22Rv1 (cell line): Measurements from ENCODE around the gene PARD3B.

Experiments used
- H3K27ac ChIP-seq: fragments of 450-650 bp; 2 replicates; pipeline ENCODE4 v1.5.1; 2017
- CTCF ChIP-seq: fragments of 450-650 bp; IDR thresholded peaks from 2 replicates; pipeline ENCODE4 v1.5.1; 2017; ENCODE audit warnings: mild to moderate bottlenecking
- ZFX ChIP-seq: fragments of 450-650 bp; IDR thresholded peaks from 2 replicates; pipeline ENCODE4 v1.6.1; 2017; ENCODE audit warnings: antibody characterized with exemption, borderline replicate concordance

Gene PARD3B

GRCh38 chr2:204529795-204530463 lies 15.3 kb upstream of the PARD3B start:
- no peak overlapping the region for H3K27ac ChIP-seq
- TF ChIP-seq CTCF (no peak), ZFX (no peak)

DNA sequence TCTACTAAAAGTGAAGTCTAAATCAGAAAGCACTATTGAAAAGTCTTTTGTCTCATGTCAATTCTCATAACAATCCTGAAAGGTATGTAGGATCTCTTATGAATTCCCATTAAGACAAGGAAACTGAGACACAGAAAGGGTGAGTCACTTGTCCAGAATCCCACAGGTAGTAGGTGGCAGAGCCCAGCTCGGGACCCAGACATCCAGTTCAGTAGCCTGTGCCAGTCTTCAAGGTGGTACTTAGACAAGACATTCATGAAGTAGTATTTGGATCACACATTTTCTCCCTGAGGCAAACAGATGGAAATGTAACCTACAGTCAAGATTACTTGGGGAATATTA lies 14.8 kb upstream of the PARD3B start:
- TF ChIP-seq CTCF, result no peak
- TF ChIP-seq ZFX, result no peak
- H3K27ac ChIP-seq, result no peak overlapping the region

- H3K27ac ChIP-seq, result peak overlapping the region; percentile 53
Observed at GRCh38 chr2:204533629-204534370, 11.5 kb upstream of the PARD3B start.

DNA sequence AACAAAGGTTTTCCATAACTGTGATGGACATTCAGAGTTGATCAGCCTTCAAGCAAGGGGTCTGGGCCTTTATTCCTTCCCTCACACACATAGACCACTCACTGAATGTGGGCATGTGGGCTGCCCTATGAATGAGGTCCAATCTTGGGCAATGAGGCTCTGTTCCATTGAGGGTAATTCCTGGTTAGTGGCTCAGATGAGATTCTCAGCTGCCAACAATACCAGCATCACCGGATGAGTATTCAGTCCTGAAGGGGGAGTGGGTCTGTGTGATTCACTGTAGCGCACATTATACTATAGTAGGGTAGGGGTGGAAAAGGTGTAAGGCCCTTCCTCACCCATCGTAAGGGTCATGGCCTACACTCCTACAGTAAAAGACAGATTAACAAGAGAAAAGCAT lies 9.9 kb upstream of the PARD3B start:
- H3K27ac ChIP-seq, result no peak overlapping the region
- TF ChIP-seq CTCF (no peak), ZFX (no peak)

More at GRCh38 chr2:204533629-204534370, 11.5 kb upstream of the PARD3B start:
- TF ChIP-seq ZFX, result no peak
- TF ChIP-seq CTCF, result no peak

DNA sequence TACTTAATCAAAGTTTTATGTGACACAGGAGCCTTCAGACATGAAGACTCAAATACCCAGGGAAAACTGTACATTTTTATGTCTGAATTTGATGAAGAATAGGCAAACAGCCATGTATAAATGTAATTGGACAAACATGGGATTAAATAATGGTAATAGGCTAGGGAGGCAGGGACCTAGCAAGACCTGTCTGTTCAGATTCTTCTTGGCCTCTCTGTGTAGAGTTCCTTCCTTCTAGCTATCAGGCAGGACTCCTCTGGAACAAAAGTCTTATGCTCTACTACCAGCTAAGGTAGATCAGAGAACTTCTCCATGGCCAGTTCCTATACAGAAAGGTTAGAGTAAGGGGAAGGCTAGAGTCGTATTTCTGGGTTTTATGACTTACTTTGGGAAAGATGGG lies 9.5 kb upstream of the PARD3B start:
- TF ChIP-seq ZFX (no peak), CTCF (no peak)
- no peak overlapping the region for H3K27ac ChIP-seq

DNA sequence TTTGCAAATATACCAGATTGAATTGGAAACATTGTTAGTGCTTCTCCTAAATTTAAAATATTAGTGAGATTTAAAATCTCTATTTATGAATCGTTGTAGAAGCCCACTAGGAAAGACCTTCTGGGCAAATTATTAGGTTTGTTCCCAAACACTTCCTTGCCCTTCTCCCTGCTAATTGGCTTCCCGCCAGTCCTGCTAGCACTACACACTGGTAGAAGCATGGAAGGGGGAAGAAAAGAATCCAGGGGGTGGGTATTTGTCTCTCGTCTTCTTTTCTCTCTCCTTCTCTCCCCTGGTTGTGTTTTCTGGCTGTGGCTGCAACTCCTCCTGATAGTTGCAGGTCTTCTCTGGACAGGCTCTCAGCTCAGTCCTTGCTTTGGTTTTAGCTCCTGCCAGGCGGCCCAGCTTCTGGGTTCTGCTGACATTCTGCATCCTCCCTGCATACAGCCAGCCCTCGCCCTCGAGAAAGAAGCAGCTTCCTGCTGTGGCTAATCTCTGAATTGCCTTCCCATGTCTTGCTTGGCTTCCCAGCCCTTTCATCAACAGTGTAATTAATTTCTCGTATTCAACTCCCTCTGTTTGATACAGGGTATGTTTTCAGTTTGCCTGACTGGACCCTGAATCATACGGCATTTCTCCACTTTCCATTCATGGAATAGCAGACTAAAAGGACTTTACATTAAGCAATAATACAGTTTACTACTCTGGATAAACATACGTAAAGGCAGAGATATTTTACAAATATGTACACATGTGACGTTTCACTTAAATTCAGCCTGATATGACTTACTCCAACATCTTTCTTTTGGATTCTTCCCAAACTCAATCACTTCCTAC lies 6.9 kb upstream of the PARD3B start:
- H3K27ac ChIP-seq, result no peak overlapping the region

More for the DNA sequence above, 6.9 kb upstream of the PARD3B start:
- TF ChIP-seq CTCF (no peak), ZFX (no peak)
